Heart left ventricle (tissue), 13 donors: ENCODE results near the gene ORC3.
"Not testable (repeated sequence)": the region's sequence is repeated elsewhere in the genome, so short reads cannot be mapped to it uniquely, and the experiment has no call there.

Experiments
- POLR2A ChIP-seq, 2 donors: fragments of 450-650 bp; IDR thresholded peaks; one replicate each; pipeline ENCODE4 v1.6.1; 2017; ENCODE audit warnings: antibody characterized with exemption in 2 of 2, mild to moderate bottlenecking in 2 of 2, moderate library complexity in 2 of 2
- TF ChIP-seq, protein P1 (sequence below), 12 donors: fragments of 200-600 bp; sonication (generic) in 4 of 12; IDR thresholded peaks; one replicate each; pipeline versions ENCODE4 v1.5.0 to v1.8.0; 2018 to 2022; ENCODE audit warnings: antibody characterized with exemption in 12 of 12, mild to moderate bottlenecking in 5 of 12
- donor health status: ischemic (EF 13 %, LVEDD 7.1; RV severe dilation, severe dysfunction).
- donor health status: DM: no; HTN: yes; CAD: no.
- donor health status: DM: no; HTN: no; CAD: no.
- donor health status: ischemic (EF 25% LVEDD 6.9; RV normal size, moderate dysfunction).
- donor health status: ischemic (EF 25% LVEDD 5.7; RV mildly dilated, moderate dysfunction).
- donor health status: ischemic (EF 35%, LVEDD 5.7; RV mildly dilated, moderate dysfunction).
- donor health status: nonischemic (EF 11% LVEDD 7.7; RV severe dilation, severe dysfunction).
- donor health status: DM: yes; HTN: yes; CAD: no.
- donor health status: PGD.
- donor health status: ischemic (EF 29% LVEDD 5.4; RV normal size, mild dysfunction).
- donor health status: nonischemic (EF 23%, LVEDD 6.1; RV moderate dilation, normal function).

- TF ChIP-seq, protein P1, sequence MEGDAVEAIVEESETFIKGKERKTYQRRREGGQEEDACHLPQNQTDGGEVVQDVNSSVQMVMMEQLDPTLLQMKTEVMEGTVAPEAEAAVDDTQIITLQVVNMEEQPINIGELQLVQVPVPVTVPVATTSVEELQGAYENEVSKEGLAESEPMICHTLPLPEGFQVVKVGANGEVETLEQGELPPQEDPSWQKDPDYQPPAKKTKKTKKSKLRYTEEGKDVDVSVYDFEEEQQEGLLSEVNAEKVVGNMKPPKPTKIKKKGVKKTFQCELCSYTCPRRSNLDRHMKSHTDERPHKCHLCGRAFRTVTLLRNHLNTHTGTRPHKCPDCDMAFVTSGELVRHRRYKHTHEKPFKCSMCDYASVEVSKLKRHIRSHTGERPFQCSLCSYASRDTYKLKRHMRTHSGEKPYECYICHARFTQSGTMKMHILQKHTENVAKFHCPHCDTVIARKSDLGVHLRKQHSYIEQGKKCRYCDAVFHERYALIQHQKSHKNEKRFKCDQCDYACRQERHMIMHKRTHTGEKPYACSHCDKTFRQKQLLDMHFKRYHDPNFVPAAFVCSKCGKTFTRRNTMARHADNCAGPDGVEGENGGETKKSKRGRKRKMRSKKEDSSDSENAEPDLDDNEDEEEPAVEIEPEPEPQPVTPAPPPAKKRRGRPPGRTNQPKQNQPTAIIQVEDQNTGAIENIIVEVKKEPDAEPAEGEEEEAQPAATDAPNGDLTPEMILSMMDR (IDR thresholded peaks at IDR 0.05): not testable (repeated sequence)
- TF ChIP-seq POLR2A (IDR thresholded peaks at IDR 0.05): not testable (repeated sequence)
Observed at GRCh38 chr6:87712713-87713112, 122.8 kb downstream of the ORC3 start.
